GM12878 (cell line): Measurements from ENCODE around the gene PPP4C. TPM values are rescaled to one million over a fixed set of nuclear protein-coding genes. Genes with fewer than 3 reads are reported as not detected.

ENCODE experiments used
- ATAC-seq: fragments of 200-7000 bp; cut with Tn5 transposase; 3 replicates; pipeline ENCODE4 v1.9.1; 2020; ENCODE audit warnings: mild to moderate bottlenecking, moderate library complexity
- BruUV-seq: library from RNA; stranded (reverse); fragments of 400-500 nt; replicated peaks from 2 replicates; lab custom pipeline; 2021; lab: Mats Ljungman, UMichigan
- CTCF ChIA-PET: fragments of 300-600 bp; sonication (Branson Sonifier 250); formaldehyde crosslinking; extraction: SDS; loops from one replicate; lab custom pipeline; 2021; ENCODE audit warnings: inconsistent platforms; lab: Yijun Ruan, JAX
- POLR2A ChIA-PET: fragments of 350-600 bp; formaldehyde crosslinking; extraction: SDS; loops from one replicate; lab custom pipeline; 2021; ENCODE audit warnings: inconsistent platforms; lab: Charles Lee
- RAD21 ChIA-PET: fragments of 300-600 bp; sonication (Branson Sonifier 250); formaldehyde crosslinking; loops from one replicate; lab custom pipeline; 2023; ENCODE audit warnings: antibody characterized with exemption; ENCODE audit not compliant: unreplicated experiment; lab: Charles Lee
- SMC1A ChIA-PET: fragments of 300-600 bp; sonication (Branson Sonifier 250); formaldehyde crosslinking; loops from one replicate; lab custom pipeline; 2023; ENCODE audit not compliant: unreplicated experiment, uncharacterized antibody; lab: Charles Lee
- DNase-seq: peaks from one replicate; pipeline ENCODE4 v3.0.0-alpha.2; 2011; ENCODE audit warnings: low read depth, low spot score
- FAIRE-seq: peaks from 3 replicates; lab custom pipeline; 2011; peaks lifted over from hg19 to GRCh38; lab: Jason Lieb, UNC
- H2AFZ ChIP-seq: 2 replicates; pipeline ENCODE4 v1.6.0; 2011; ENCODE audit warnings: low read depth, low read length, control low read depth; ENCODE audit not compliant: control insufficient read depth
- H3K27ac ChIP-seq: 2 replicates; pipeline ENCODE4 v1.5.1; 2011; ENCODE audit warnings: control low read depth; ENCODE audit not compliant: control insufficient read depth, insufficient read depth
- H3K27me3 ChIP-seq, 2 experiments: replicated peaks in 1 of 2; 2 replicates each; pipeline versions ENCODE4 v1.6.0 to v1.6.1; 2011; ENCODE audit warnings: low read length in 1 of 2; ENCODE audit not compliant: control insufficient read depth in 2 of 2, insufficient read depth in 2 of 2
- H3K36me3 ChIP-seq, 2 experiments: 2 replicates each; pipeline ENCODE4 v1.5.1; 2011; ENCODE audit warnings: low read length in 1 of 2; ENCODE audit not compliant: control insufficient read depth in 2 of 2, insufficient read depth in 2 of 2
- H3K4me1 ChIP-seq: 2 replicates; pipeline ENCODE4 v1.6.1; 2011; ENCODE audit warnings: mild to moderate bottlenecking, low read length, moderate library complexity, mixed read lengths; ENCODE audit not compliant: control insufficient read depth, insufficient read depth
- H3K4me2 ChIP-seq: 2 replicates; pipeline ENCODE4 v1.6.0; 2011; ENCODE audit warnings: control low read depth; ENCODE audit not compliant: control insufficient read depth, insufficient read depth
- H3K4me3 ChIP-seq: fragments of 200-600 bp; sonication (generic); 2 replicates; pipeline ENCODE4 v1.5.1; 2016
- H3K79me2 ChIP-seq: 2 replicates; pipeline ENCODE4 v1.6.0; 2011; ENCODE audit warnings: low read length; ENCODE audit not compliant: control insufficient read depth, insufficient read depth
- H3K9ac ChIP-seq: 2 replicates; pipeline ENCODE4 v1.8.0; 2011; ENCODE audit warnings: low read length, control low read depth, mixed read lengths; ENCODE audit not compliant: control insufficient read depth, insufficient read depth
- H3K9me3 ChIP-seq: replicated peaks from 3 replicates; pipeline ENCODE4 v1.5.1; 2011; ENCODE audit warnings: mild to moderate bottlenecking, low read length; ENCODE audit not compliant: control insufficient read depth, insufficient read depth
- H4K20me1 ChIP-seq: 2 replicates; pipeline ENCODE4 v1.6.0; 2011; ENCODE audit not compliant: control insufficient read depth, insufficient read depth
- EGR1 ChIP-seq, 2 experiments: IDR thresholded peaks; 1 replicate in 1 of 2; 2 replicates in 1 of 2; pipeline ENCODE4 v1.6.1; 2011 to 2012; ENCODE audit warnings: low read depth in 2 of 2, low read length in 2 of 2, borderline replicate concordance in 1 of 2, mild to moderate bottlenecking in 1 of 2, moderate library complexity in 1 of 2
- REST ChIP-seq: IDR thresholded peaks from 2 replicates; pipeline ENCODE4 v1.6.1; 2012; ENCODE audit warnings: mild to moderate bottlenecking, low read depth, low read length
- WGBS: methylation state at CpG from one replicate; pipeline ENCODE4 v1.1.6; 2016; ENCODE audit warnings: low lambda C conversion rate; ENCODE audit not compliant: insufficient replicate concordance, insufficient coverage; ENCODE audit errors: missing lambda C conversion rate; 5-methylcytosine and 5-hydroxymethylcytosine counted together
- in situ Hi-C: fragments of 300-500 bp; cut with MboI; formaldehyde crosslinking; loops from 9 replicates; pipeline ENCODE4 v1.14.3; 2018; ENCODE audit warnings: mixed read lengths
- intact Hi-C: fragments of 100-400 bp; cut with micrococcal nuclease; formaldehyde crosslinking; loops from one replicate; pipeline ENCODE4 v1.14.2; 2022; ENCODE audit not compliant: unreplicated experiment
- polyA plus RNA-seq, 11 experiments: library from polyadenylated mRNA; depleted of rRNA in 4 of 11; unstranded in 6 of 11; stranded (reverse) in 5 of 11; fragments of >200 nt; fragmentation: Nextera tagmentation in 4 of 11; fragmentation: Illumina TruSeq in 1 of 11; extraction: Ambion mirVana in 4 of 11; extraction: Trizol in 1 of 11; gene quantifications; 1 replicate in 1 of 11; 2 replicates in 10 of 11; pipeline versions ENCODE4 v1.2.1 to v1.2.3, GENCODE V29; 2011 to 2016; ENCODE audit warnings: inconsistent platforms in 2 of 11, missing spikeins in 2 of 11, low read depth in 1 of 11
- total RNA-seq, 4 experiments: library from RNA; depleted of rRNA in 3 of 4; stranded (reverse); fragments of >200 nt in 3 of 4; fragmentation: Illumina TruSeq in 1 of 4; extraction: Trizol in 1 of 4; gene quantifications; 2 replicates each; pipeline versions ENCODE4 v1.2.1 to v1.2.3, GENCODE V29; 2013 to 2021

Gene PPP4C
- total and polyA plus RNA-seq, 10 of the 15 experiments (the other 5 are each of a cell fraction or from before 2014, with no cell fraction given) = 2.7 to 240 (median 124) TPM

GRCh38 chr16:30028438-30029076 is 47.2 kb upstream of the PPP4C start:
- Histone ChIP-seq H4K20me1 (no peaks in the 10 kb centered on the region; the same call in 1 of the 2 replicates), H3K79me2 (no peaks in the 10 kb centered on the region), H3K9ac (no peak overlapping the region), H3K4me1 (peaks cover 3% of the 10 kb centered on the region; the same call in 1 of the 2 replicates), H3K36me3 (no peaks in the 10 kb centered on the region), H3K27me3 (peaks cover 6 to 14% of the 10 kb centered on the region in 2 experiments; a peak in 3 of 4 replicates), H3K4me3 (no peak overlapping the region), H3K4me2 (no peak overlapping the region), H2AFZ (no peak overlapping the region), H3K9me3 (no peaks in the 10 kb centered on the region), H3K27ac (no peak overlapping the region)
- no peak for FAIRE-seq
- peak; percentile 89 for TF ChIP-seq REST
- TF ChIP-seq EGR1 (IDR thresholded peaks at IDR 0.05; ENCODE audit: borderline replicate concordance in 1 of 2, low read depth in 2 of 2, low read length in 2 of 2) = no peak
- WGBS = 15% methylated on average over 17 of the region's 18 CpGs
- DNase-seq = no peak
- ChIA-PET SMC1A (no interaction called here), RAD21 (no interaction called here), POLR2A (interaction anchor here (0.8 kb wide), 1 partner anchor 18 kb away, joined by 3 read pairs; the partner anchor contains the start of gene DOC2A), CTCF (interaction anchor here (0.6 to 0.7 kb wide), 2 partner anchors 10 to 15 kb away, joined by 3 read pairs; no protein-coding TSS in a partner anchor)
- intact Hi-C loops (loop anchor here (10.0 kb wide), 1 partner anchor 124 kb away; the partner anchor contains the start of gene ASPHD1), in situ Hi-C loops (loop anchor here (5.0 kb wide), 1 partner anchor 331 kb away; no protein-coding TSS in a partner anchor)
- no TSS peak for BruUV-seq
- peak; percentile 62 for ATAC-seq
